IMR-90 (cell line): ENCODE measurements around the gene KIRREL1. TPM values are rescaled to one million over a fixed set of nuclear protein-coding genes. Genes with fewer than 3 reads are reported as not detected.

Source experiments
- ATAC-seq: fragments of 200-7000 bp; cut with Tn5 transposase; 2 replicates; pipeline ENCODE4 v1.9.1; 2020; ENCODE audit warnings: low read depth, mild to moderate bottlenecking, moderate library complexity
- BruUV-seq: library from RNA; stranded (reverse); fragments of 400-500 nt; replicated peaks from 2 replicates; lab custom pipeline; 2021; lab: Mats Ljungman, UMichigan
- CTCF ChIA-PET: fragments of 300-600 bp; formaldehyde crosslinking; extraction: SDS; loops from one replicate; lab custom pipeline; 2021; ENCODE audit warnings: antibody characterized with exemption; lab: Yijun Ruan, JAX
- POLR2A ChIA-PET: fragments of 300-600 bp; sonication (Branson Sonifier 250); formaldehyde crosslinking; loops from one replicate; lab custom pipeline; 2022; ENCODE audit warnings: antibody characterized with exemption; ENCODE audit not compliant: unreplicated experiment; lab: Charles Lee
- DNase-seq: peaks from one replicate; pipeline ENCODE4 v3.0.0; 2013
- H2AFZ ChIP-seq: replicated peaks from 2 replicates; pipeline ENCODE3; 2013; ENCODE audit warnings: low read length, mild to moderate bottlenecking; ENCODE audit not compliant: poor library complexity
- H2AK5ac ChIP-seq: 2 replicates; pipeline ENCODE4 v1.6.1; 2013; ENCODE audit warnings: low read depth, low read length, inconsistent platforms
- H2AK9ac ChIP-seq: replicated peaks from 2 replicates; pipeline ENCODE3; 2013; ENCODE audit warnings: mild to moderate bottlenecking, low read depth, low read length, moderate library complexity; ENCODE audit not compliant: poor library complexity
- H2BK120ac ChIP-seq: 2 replicates; pipeline ENCODE4 v1.6.1; 2013; ENCODE audit warnings: low read depth, low read length, inconsistent platforms
- H2BK15ac ChIP-seq: 3 replicates; pipeline ENCODE4 v1.6.1; 2013; ENCODE audit warnings: low read depth, low read length, inconsistent platforms
- H2BK20ac ChIP-seq: 2 replicates; pipeline ENCODE4 v1.6.1; 2013; ENCODE audit warnings: low read depth, mild to moderate bottlenecking, inconsistent platforms, low read length, moderate library complexity
- H2BK5ac ChIP-seq: 2 replicates; pipeline ENCODE4 v1.6.1; 2013; ENCODE audit warnings: mild to moderate bottlenecking, low read depth, low read length, inconsistent platforms; ENCODE audit not compliant: poor library complexity, severe bottlenecking
- H3K14ac ChIP-seq: replicated peaks from 2 replicates; pipeline ENCODE4 v1.6.1; 2013; ENCODE audit warnings: low read depth, low read length, inconsistent platforms
- H3K18ac ChIP-seq: 2 replicates; pipeline ENCODE4 v1.6.1; 2013; ENCODE audit warnings: low read depth, low read length, control low read depth
- H3K23ac ChIP-seq: 2 replicates; pipeline ENCODE4 v1.6.1; 2013; ENCODE audit warnings: low read depth, low read length, inconsistent platforms
- H3K27ac ChIP-seq: 2 replicates; pipeline ENCODE4 v1.5.1; 2013; ENCODE audit warnings: mild to moderate bottlenecking, control low read depth, low read length; ENCODE audit not compliant: insufficient read depth
- H3K27me3 ChIP-seq: 2 replicates; pipeline ENCODE4 v1.6.1; 2013; ENCODE audit warnings: low read length; ENCODE audit not compliant: control insufficient read depth, insufficient read depth
- H3K36me3 ChIP-seq: 2 replicates; pipeline ENCODE4 v1.6.1; 2013; ENCODE audit warnings: low read length, mixed read lengths; ENCODE audit not compliant: control insufficient read depth, insufficient read depth
- H3K4ac ChIP-seq: 2 replicates; pipeline ENCODE4 v1.6.1; 2013; ENCODE audit warnings: low read depth, low read length, inconsistent platforms
- H3K4me1 ChIP-seq: 2 replicates; pipeline ENCODE4 v1.6.1; 2013; ENCODE audit warnings: low read length, mixed read lengths; ENCODE audit not compliant: control insufficient read depth, insufficient read depth
- H3K4me2 ChIP-seq: 2 replicates; pipeline ENCODE4 v1.6.1; 2013; ENCODE audit warnings: low read depth, mild to moderate bottlenecking, control low read depth, low read length, moderate library complexity
- H3K4me3 ChIP-seq: 2 replicates; pipeline ENCODE4 v1.5.1; 2013; ENCODE audit warnings: low read depth, mild to moderate bottlenecking, control low read depth, low read length, moderate library complexity; ENCODE audit not compliant: insufficient read depth
- H3K56ac ChIP-seq: 2 replicates; pipeline ENCODE4 v1.6.1; 2013; ENCODE audit warnings: low read length, inconsistent platforms; ENCODE audit not compliant: insufficient read depth; ENCODE audit errors: extremely low read depth
- H3K79me1 ChIP-seq, 2 experiments: 2 replicates each; pipeline ENCODE4 v1.6.1; 2013; ENCODE audit warnings: low read length in 2 of 2, inconsistent platforms in 1 of 2, low read depth in 1 of 2
- H3K9ac ChIP-seq: 2 replicates; pipeline ENCODE4 v1.6.1; 2013; ENCODE audit warnings: low read depth, low read length, control low read depth
- H3K9me1 ChIP-seq: 2 replicates; pipeline ENCODE4 v1.6.1; 2013; ENCODE audit warnings: low read length, inconsistent platforms; ENCODE audit not compliant: insufficient read depth
- H3K9me3 ChIP-seq: 2 replicates; pipeline ENCODE4 v1.6.1; 2013; ENCODE audit warnings: low read length; ENCODE audit not compliant: control insufficient read depth, insufficient read depth
- H4K20me1 ChIP-seq: 2 replicates; pipeline ENCODE4 v1.6.1; 2013; ENCODE audit warnings: low read length, inconsistent platforms; ENCODE audit not compliant: insufficient read depth
- H4K5ac ChIP-seq: 2 replicates; pipeline ENCODE4 v1.6.1; 2013; ENCODE audit warnings: mild to moderate bottlenecking, low read depth, low read length, control low read depth
- H4K8ac ChIP-seq, 2 experiments: 2 replicates each; pipeline ENCODE4 v1.6.1; 2013; ENCODE audit warnings: low read depth in 2 of 2, low read length in 2 of 2, control low read depth in 1 of 2, inconsistent platforms in 1 of 2
- H4K91ac ChIP-seq: 2 replicates; pipeline ENCODE4 v1.6.1; 2013; ENCODE audit warnings: low read depth, low read length, inconsistent platforms; ENCODE audit not compliant: insufficient read depth
- BHLHE40 ChIP-seq: fragments of 150-350 bp; IDR thresholded peaks from 2 replicates; pipeline ENCODE4 v1.6.1; 2016; ENCODE audit warnings: mild to moderate bottlenecking, low read depth, low read length
- CHD1 ChIP-seq: IDR thresholded peaks from 2 replicates; pipeline ENCODE4 v1.6.1; 2012; ENCODE audit warnings: low read depth, low read length, improper control_type of control experiment
- FOS ChIP-seq: fragments of 150-350 bp; IDR thresholded peaks from 2 replicates; pipeline ENCODE4 v1.6.1; 2016; ENCODE audit warnings: low read depth, low read length
- MAFK ChIP-seq: IDR thresholded peaks from 2 replicates; pipeline ENCODE4 v1.6.1; 2012; ENCODE audit warnings: low read depth, low read length, improper control_type of control experiment
- MAZ ChIP-seq: IDR thresholded peaks from 2 replicates; pipeline ENCODE4 v1.6.1; 2012; ENCODE audit warnings: low read depth, mild to moderate bottlenecking, low read length, improper control_type of control experiment, moderate library complexity, borderline replicate concordance
- NFE2L2 ChIP-seq: fragments of 150-350 bp; IDR thresholded peaks from 2 replicates; pipeline ENCODE4 v1.6.1; 2016; ENCODE audit warnings: low read depth, mild to moderate bottlenecking, low read length
- RAD21 ChIP-seq: IDR thresholded peaks from 2 replicates; pipeline ENCODE4 v1.6.1; 2012; ENCODE audit warnings: low read length, improper control_type of control experiment
- RCOR1 ChIP-seq: IDR thresholded peaks from 2 replicates; pipeline ENCODE4 v1.6.1; 2012; ENCODE audit warnings: mild to moderate bottlenecking, low read length, improper control_type of control experiment; ENCODE audit not compliant: insufficient replicate concordance
- RFX5 ChIP-seq: IDR thresholded peaks from 2 replicates; pipeline ENCODE4 v1.8.0; 2012; ENCODE audit warnings: low read depth, mild to moderate bottlenecking, low read length, moderate library complexity
- SMC3 ChIP-seq: fragments of 150-350 bp; IDR thresholded peaks from 2 replicates; pipeline ENCODE4 v1.6.1; 2016; ENCODE audit warnings: low read depth, mild to moderate bottlenecking, antibody characterized with exemption, low read length, moderate library complexity
- WGBS, 2 experiments: methylation state at CpG; one replicate each; pipeline versions ENCODE4 v1.1.5 to v1.1.7; 2013; ENCODE audit warnings: missing lambda C conversion rate in 2 of 2; ENCODE audit not compliant: insufficient read length in 1 of 2; ENCODE audit errors: extremely low coverage in 2 of 2; 5-methylcytosine and 5-hydroxymethylcytosine counted together
- dilution Hi-C: fragments of 300-500 bp; cut with HindIII; formaldehyde crosslinking; loops from one replicate; pipeline ENCODE4 v1.14.3; 2018; ENCODE audit warnings: low sequenced_read_pairs; ENCODE audit not compliant: unreplicated experiment
- in situ Hi-C: fragments of 300-500 bp; cut with MboI; formaldehyde crosslinking; loops from 3 replicates; pipeline ENCODE4 v1.14.3; 2019; ENCODE audit warnings: low sequenced_read_pairs, inconsistent platforms, mixed read lengths
- intact Hi-C: fragments of 100-400 bp; cut with micrococcal nuclease; formaldehyde crosslinking; loops from 2 replicates; pipeline ENCODE4 v1.10.0; 2022
- polyA plus RNA-seq, 3 experiments: library from polyadenylated mRNA; depleted of rRNA; stranded (reverse); fragments of >200 nt; gene quantifications; 2 replicates each; pipeline ENCODE4 v1.2.3, GENCODE V29; 2012; ENCODE audit warnings: low replicate concordance in 1 of 3
- total RNA-seq: library from RNA; depleted of rRNA; stranded (reverse); fragments of >200 nt; gene quantifications from 2 replicates; pipeline ENCODE4 v1.2.3, GENCODE V29; 2012
- TF ChIP-seq, protein P1 (sequence below): fragments of 150-350 bp; IDR thresholded peaks from 2 replicates; pipeline ENCODE4 v1.6.1; 2017; ENCODE audit warnings: mild to moderate bottlenecking, antibody characterized with exemption, low read length, low read depth
- TF ChIP-seq, protein P2 (sequence below): fragments of 150-350 bp; IDR thresholded peaks from 2 replicates; pipeline ENCODE4 v1.6.1; 2016; ENCODE audit warnings: low read depth, mild to moderate bottlenecking, low read length, moderate library complexity, borderline replicate concordance

KIRREL1 gene
- total and polyA plus RNA-seq, 2 of the 4 experiments (the other 2 are of a cell fraction), result 58.1 to 64.7 TPM

DNA sequence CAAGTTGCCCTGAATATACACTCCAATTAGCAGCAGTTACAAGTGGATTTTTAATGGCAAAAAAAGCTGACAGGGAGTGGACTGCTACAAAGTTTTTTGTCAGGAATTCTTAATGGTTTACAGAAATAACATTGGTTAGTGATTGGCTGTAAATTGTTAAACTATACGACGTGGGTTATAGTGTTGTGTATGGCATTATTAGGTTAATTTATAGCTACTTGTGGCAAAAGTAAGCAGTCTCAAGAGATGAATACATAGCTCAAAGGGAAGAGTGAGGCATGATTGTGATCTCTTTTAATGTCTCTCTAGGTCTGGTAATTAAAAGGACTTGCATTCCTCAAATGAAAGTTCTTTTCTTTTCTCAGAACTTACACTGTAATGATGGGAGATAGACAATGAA, 111.4 kb downstream of the KIRREL1 start (continued):
- TF ChIP-seq, protein P1, sequence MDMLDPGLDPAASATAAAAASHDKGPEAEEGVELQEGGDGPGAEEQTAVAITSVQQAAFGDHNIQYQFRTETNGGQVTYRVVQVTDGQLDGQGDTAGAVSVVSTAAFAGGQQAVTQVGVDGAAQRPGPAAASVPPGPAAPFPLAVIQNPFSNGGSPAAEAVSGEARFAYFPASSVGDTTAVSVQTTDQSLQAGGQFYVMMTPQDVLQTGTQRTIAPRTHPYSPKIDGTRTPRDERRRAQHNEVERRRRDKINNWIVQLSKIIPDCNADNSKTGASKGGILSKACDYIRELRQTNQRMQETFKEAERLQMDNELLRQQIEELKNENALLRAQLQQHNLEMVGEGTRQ, result no peak
- TF ChIP-seq RAD21, result no peak
- no peak for TF ChIP-seq RCOR1

DNA sequence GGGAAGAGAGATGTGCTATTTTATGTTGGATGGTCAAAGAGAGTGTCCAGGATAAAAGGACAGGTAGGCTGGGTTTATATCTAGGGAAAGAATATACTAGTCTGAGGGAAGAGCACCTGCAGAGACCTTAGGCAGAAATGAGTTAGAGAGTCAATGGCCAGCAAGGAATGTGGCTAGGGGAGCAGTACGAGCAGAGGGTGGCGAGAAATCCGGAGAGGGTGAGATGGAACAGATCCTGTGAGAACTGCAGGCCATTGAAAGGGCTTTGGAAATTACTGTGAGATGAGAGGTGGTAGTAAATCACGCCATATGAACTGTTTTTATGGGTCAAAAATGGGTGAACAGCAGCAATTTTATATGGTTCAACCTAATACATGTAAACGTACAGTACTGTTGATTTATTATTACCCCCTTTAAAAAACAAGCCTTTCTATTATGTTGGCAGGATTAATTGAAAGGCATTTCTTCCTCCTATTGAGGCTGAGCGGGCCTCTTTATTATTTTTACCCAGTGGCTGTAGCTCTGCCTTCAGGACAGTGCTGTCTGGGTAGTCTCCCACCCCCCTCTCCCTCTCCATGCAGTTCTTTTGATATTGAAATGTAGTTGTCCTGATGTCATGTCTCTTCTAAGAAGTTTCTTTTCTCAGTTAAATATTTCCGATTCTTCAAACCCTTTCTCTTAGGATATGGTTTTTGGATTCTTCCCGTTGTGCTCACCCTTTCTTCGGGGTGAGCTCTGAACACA, 112.1 kb downstream of the KIRREL1 start:
- WGBS, 2 experiments, result 58% methylated on average over 3 of the region's 9 CpGs; no CpG with 5 or more reads in 1 of the 2 experiments
- Histone ChIP-seq H3K9me1 (peaks cover 10% of the 10 kb centered on the region), H3K27ac (no peak overlapping the region), H4K91ac (no peak overlapping the region), H3K9ac (no peak overlapping the region), H3K4me3 (no peak overlapping the region), H3K14ac (no peak overlapping the region), H2BK5ac (no peak overlapping the region), H4K5ac (no peak overlapping the region), H2BK15ac (no peak overlapping the region), H2AK9ac (no peak overlapping the region), H3K36me3 (no peaks in the 10 kb centered on the region), H2AFZ (no peak overlapping the region), H2BK120ac (no peak overlapping the region), H3K56ac (no peak overlapping the region), H3K4me2 (no peak overlapping the region), H4K8ac (no peak overlapping the region), H3K27me3 (peaks cover 9% of the 10 kb centered on the region), H2BK20ac (no peak overlapping the region), H3K18ac (no peak overlapping the region), H3K9me3 (peaks cover 4% of the 10 kb centered on the region), H3K4me1 (peaks cover 4% of the 10 kb centered on the region), H2AK5ac (no peak overlapping the region), H3K4ac (no peak overlapping the region), H3K79me1 (0 out of 4 replicates have a peak, but pooled peaks cover 0 to 4% of the 10 kb centered on the region in 2 experiments), H4K20me1 (peaks cover 11% of the 10 kb centered on the region), H3K23ac (no peak overlapping the region)
- in situ Hi-C loops (no loop called here), dilution Hi-C loops (no loop called here), intact Hi-C loops (no loop called here)
- POLR2A ChIA-PET, result no interaction called here
- no peak for TF ChIP-seq MAFK
- no peak for TF ChIP-seq RAD21
- no peak for TF ChIP-seq FOS
- no peak for TF ChIP-seq RCOR1
- no peak for TF ChIP-seq MAZ
- no peak for TF ChIP-seq RFX5
- no peak for TF ChIP-seq NFE2L2
- TF ChIP-seq, protein P2, sequence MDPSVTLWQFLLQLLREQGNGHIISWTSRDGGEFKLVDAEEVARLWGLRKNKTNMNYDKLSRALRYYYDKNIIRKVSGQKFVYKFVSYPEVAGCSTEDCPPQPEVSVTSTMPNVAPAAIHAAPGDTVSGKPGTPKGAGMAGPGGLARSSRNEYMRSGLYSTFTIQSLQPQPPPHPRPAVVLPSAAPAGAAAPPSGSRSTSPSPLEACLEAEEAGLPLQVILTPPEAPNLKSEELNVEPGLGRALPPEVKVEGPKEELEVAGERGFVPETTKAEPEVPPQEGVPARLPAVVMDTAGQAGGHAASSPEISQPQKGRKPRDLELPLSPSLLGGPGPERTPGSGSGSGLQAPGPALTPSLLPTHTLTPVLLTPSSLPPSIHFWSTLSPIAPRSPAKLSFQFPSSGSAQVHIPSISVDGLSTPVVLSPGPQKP, result no peak
- no peak for TF ChIP-seq CHD1
- no peak for TF ChIP-seq BHLHE40
- no peak for TF ChIP-seq SMC3
- DNase-seq, result no peak
- BruUV-seq, result no TSS peak
- no peak for ATAC-seq
- CTCF ChIA-PET, result interaction anchor here (0.8 to 1.1 kb wide), 3 partner anchors 10 to 113 kb away, joined by 3 read pairs; no protein-coding TSS in a partner anchor
